Heart right ventricle (tissue), 16 donors: ENCODE measurements around the gene CUBN. TPM values are rescaled to one million over a fixed set of nuclear protein-coding genes. Genes with fewer than 3 reads are reported as not detected.

ENCODE experiments used
- ATAC-seq, 8 donors: fragments of 200-7000 bp; cut with Tn5 transposase; one replicate each; pipeline ENCODE4 v1.9.1; 2020; ENCODE audit warnings: mild to moderate bottlenecking in 8 of 8, moderate library complexity in 8 of 8, moderate number of reproducible peaks in 1 of 8
- DNase-seq, 2 donors: peaks; one replicate each; pipeline ENCODE4 v3.0.0-alpha.2; 2020
- H3K27ac ChIP-seq, 10 donors: fragments of 200-600 bp; sonication (generic) in 2 of 10; one replicate each; pipeline versions ENCODE4 v1.5.0 to v1.8.0; 2020 to 2022; ENCODE audit warnings: mild to moderate bottlenecking in 3 of 10
- H3K27me3 ChIP-seq, 7 donors: fragments of 200-600 bp; one replicate each; pipeline ENCODE4 v1.8.0; 2021 to 2022; ENCODE audit warnings: mild to moderate bottlenecking in 2 of 7
- H3K36me3 ChIP-seq, 9 donors: fragments of 200-600 bp; sonication (generic) in 1 of 9; one replicate each; pipeline versions ENCODE4 v1.5.0 to v1.8.0; 2020 to 2022; ENCODE audit warnings: mild to moderate bottlenecking in 2 of 9
- H3K4me1 ChIP-seq, 9 donors: fragments of 200-600 bp; sonication (generic) in 1 of 9; one replicate each; pipeline versions ENCODE4 v1.5.0 to v1.8.0; 2020 to 2022; ENCODE audit warnings: mild to moderate bottlenecking in 4 of 9
- H3K4me3 ChIP-seq, 10 donors: fragments of 200-600 bp; sonication (generic) in 2 of 10; one replicate each; pipeline versions ENCODE4 v1.5.0 to v1.8.0; 2020 to 2022; ENCODE audit warnings: mild to moderate bottlenecking in 7 of 10, moderate library complexity in 2 of 10
- H3K9me3 ChIP-seq, 11 donors: fragments of 200-600 bp in 10 of 11; sonication (generic) in 2 of 11; one replicate each; pipeline versions ENCODE4 v1.5.0 to v1.8.0; 2013 to 2022; ENCODE audit warnings: mild to moderate bottlenecking in 2 of 11, control low read depth in 1 of 11, moderate library complexity in 1 of 11
- CTCF ChIP-seq, 9 donors: fragments of 200-600 bp; sonication (generic) in 2 of 9; IDR thresholded peaks; one replicate each; pipeline versions ENCODE4 v1.5.0 to v1.8.0; 2021 to 2022; ENCODE audit warnings: antibody characterized with exemption in 9 of 9, mild to moderate bottlenecking in 5 of 9, moderate library complexity in 1 of 9
- WGBS, 2 donors: extraction: QIAGEN DNeasy Blood & Tissue Kit; methylation state at CpG; one replicate each; pipeline ENCODE4 v1.1.7; 2013; ENCODE audit warnings: inconsistent platforms in 1 of 2; 5-methylcytosine and 5-hydroxymethylcytosine counted together
- intact Hi-C, 10 donors: fragments of 100-400 bp; cut with DNase I; formaldehyde crosslinking; loops; one replicate each; pipeline versions ENCODE4 v1.11.1 to v1.14.2; 2022
- polyA plus RNA-seq, 2 donors: library from polyadenylated mRNA; stranded (reverse); fragments of 200-250 nt; gene quantifications; one replicate each; pipeline ENCODE4 v1.2.3, GENCODE V29; 2013
- total RNA-seq, 10 donors: library from RNA; stranded (reverse); fragmentation: NEBNext Ultra II Directional in 3 of 10; extraction: Animal tissue kit (Norgen Biotek cat#: 25700) in 3 of 10; gene quantifications; one replicate each; pipeline versions ENCODE4 v1.2.1 to v1.2.4, GENCODE V29; 2021 to 2023
- donor health status: Arrhythmogenic right ventricular cardiomyopathy.
- donor health status: ischemic (EF 13 %, LVEDD 7.1; RV severe dilation, severe dysfunction).
- donor health status: healthy with polysubstance abuse.
- donor health status: DM: no; HTN: yes; CAD: no.
- donor health status: DM: no; HTN: no; CAD: no.
- donor health status: ischemic (EF 25% LVEDD 6.9; RV normal size, moderate dysfunction).
- donor health status: ischemic (EF 25% LVEDD 5.7; RV mildly dilated, moderate dysfunction).
- donor health status: healthy.
- donor health status: DM: yes; HTN: yes; CAD: no.
- donor health status: Ischemic cardiomyopathy.
- donor health status: ischemic (EF 35%, LVEDD 5.7; RV mildly dilated, moderate dysfunction).
- donor health status: nonischemic (EF 11% LVEDD 7.7; RV severe dilation, severe dysfunction).
- donor health status: DM: yes; HTN: yes; CAD: no.
- donor health status: PGD.
- donor health status: ischemic (EF 29% LVEDD 5.4; RV normal size, mild dysfunction).
- donor health status: nonischemic (EF 23%, LVEDD 6.1; RV moderate dilation, normal function).

CUBN gene
- total and polyA plus RNA-seq, 12 donors, result 0.13 to 1.2 (median 0.42) TPM

GRCh38 chr10:16891375-16892313 lies 238.0 kb downstream of the CUBN start:
- Histone ChIP-seq H3K27me3 (no peaks in the 10 kb centered on the region), H3K4me3 (no peak overlapping the region), H3K4me1 (peaks cover 0 to 7% (median 0%) of the 10 kb centered on the region in 9 donors), H3K27ac (peak overlapping the region in 2 of 10 donors; percentile 46 to 54), H3K36me3 (no peaks in the 10 kb centered on the region), H3K9me3 (peaks cover 0 to 5% (median 0%) of the 10 kb centered on the region in 11 donors)
- peak; percentile 23 to 79 (median 58) for TF ChIP-seq CTCF (IDR thresholded peaks at IDR 0.05)
- WGBS, 2 donors, result 33 to 37% methylated on average over 12 of the region's 12 CpGs
- ATAC-seq (peak in 7 of 8 donors; percentile 85 to 98 (median 92)), DNase-seq (peak; percentile 54 to 66)
- intact Hi-C loops, result loop anchor here in 2 of 10 donors (2.0 to 10.0 kb wide), 4 partner anchors 103 to 365 kb away; partner anchors contain the start of gene TRDMT1 (in 1 of the 2)

- ATAC-seq (no peak), DNase-seq (no peak)
- no peaks in the 10 kb centered on the region for H3K36me3 ChIP-seq
- no peak for TF ChIP-seq CTCF (IDR thresholded peaks at IDR 0.05)
- no peak overlapping the region for H3K4me3 ChIP-seq
- H3K27me3 ChIP-seq, result no peaks in the 10 kb centered on the region
- no peak overlapping the region for H3K27ac ChIP-seq
- WGBS, 2 donors, result 84 to 87% methylated on average over 6 of the region's 6 CpGs
- intact Hi-C loops, result loop anchor here in 2 of 10 donors (2.0 to 10.0 kb wide), 4 partner anchors 104 to 366 kb away; partner anchors contain the start of gene TRDMT1 (in 1 of the 2)
- H3K4me1 ChIP-seq, result peaks cover 0 to 7% (median 0%) of the 10 kb centered on the region in 9 donors
- peaks cover 0 to 5% (median 0%) of the 10 kb centered on the region in 11 donors for H3K9me3 ChIP-seq
These were observed 238.9 kb downstream of the CUBN start for GRCh38 chr10:16890691-16891090.

DNA sequence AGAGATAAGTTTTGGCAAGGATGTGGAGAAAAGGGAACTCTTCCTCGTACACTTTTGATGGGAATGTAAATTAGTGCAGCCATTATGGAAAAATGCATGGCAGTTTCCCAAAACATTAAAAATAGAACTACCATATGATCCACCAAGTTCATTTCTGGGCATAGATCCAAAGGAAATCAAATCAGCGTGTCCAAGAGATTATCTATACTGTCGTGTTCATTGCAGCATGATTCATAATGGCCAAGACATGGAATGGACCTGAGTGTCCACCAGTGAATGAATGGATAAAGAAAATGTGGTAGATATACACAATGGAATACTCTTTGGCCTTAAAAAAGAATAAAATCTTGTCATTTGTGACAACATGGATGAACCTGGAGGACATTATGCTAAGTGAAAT lies 242.0 kb downstream of the CUBN start:
- 12% methylated on average over 3 of the region's 3 CpGs for WGBS, 2 donors
- Histone ChIP-seq H3K4me1 (peaks cover 0 to 7% (median 0%) of the 10 kb centered on the region in 9 donors), H3K36me3 (no peaks in the 10 kb centered on the region), H3K27ac (no peak overlapping the region), H3K4me3 (no peak overlapping the region), H3K9me3 (no peaks in the 10 kb centered on the region), H3K27me3 (no peaks in the 10 kb centered on the region)
- intact Hi-C loops, result no loop called here
- no peak for TF ChIP-seq CTCF (IDR thresholded peaks at IDR 0.05)
- no peak for ATAC-seq
- no peak for DNase-seq

DNA sequence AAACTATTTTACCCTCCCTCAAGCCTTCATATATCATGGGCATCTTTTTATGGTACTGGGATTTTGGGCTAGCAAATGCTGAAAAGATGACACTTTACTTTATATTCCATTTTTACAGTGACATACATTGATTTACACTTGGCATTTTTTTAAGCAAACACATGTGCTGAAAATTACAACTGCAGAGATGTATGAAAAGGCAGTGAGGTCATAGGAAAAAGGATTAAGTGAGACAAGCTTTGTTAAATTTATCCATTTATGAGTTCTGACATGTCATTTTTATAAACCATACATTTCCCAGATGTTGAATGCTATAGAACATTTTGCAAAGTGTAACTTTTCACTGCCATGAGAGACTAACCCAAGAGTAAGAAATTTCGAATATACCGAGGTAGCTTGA lies 243.6 kb downstream of the CUBN start:
- intact Hi-C loops, result no loop called here
- Histone ChIP-seq H3K27ac (no peak overlapping the region), H3K9me3 (no peaks in the 10 kb centered on the region), H3K27me3 (no peaks in the 10 kb centered on the region), H3K36me3 (no peaks in the 10 kb centered on the region), H3K4me1 (peaks cover 0 to under 1% (median 0%) of the 10 kb centered on the region in 9 donors), H3K4me3 (no peak overlapping the region)
- no peak for ATAC-seq
- no peak for DNase-seq
- no peak for TF ChIP-seq CTCF (IDR thresholded peaks at IDR 0.05)
- 84 to 85% methylated on average over 2 of the region's 2 CpGs for WGBS, 2 donors
